K562 treated with DMSO at 1 percent for 12 hours (cell line): ENCODE measurements around the gene KLHDC9. TPM values are rescaled to one million over a fixed set of nuclear protein-coding genes. Genes with fewer than 3 reads are reported as not detected.

Experiments
- total RNA-seq: library from RNA; unstranded; fragments of 300-600 nt; gene quantifications from 2 replicates; pipeline ENCODE4 v1.2.3, GENCODE V29; 2022; ENCODE audit not compliant: insufficient read depth

The KLHDC9 gene
- total RNA-seq = not detected in 2 replicates

GRCh38 chr1:161098210-161099068 is at the start of gene KLHDC9:
KLHDC9 (plus strand) TSS chr1:161098361; CDS start chr1:161098536, 175 bp downstream.

GRCh38 chr1:161069731-161070270 is 28.4 kb upstream of the KLHDC9 start, which contains the start of gene ARHGAP30:
ARHGAP30 (minus strand) TSS chr1:161069891; CDS start chr1:161069624, 267 bp downstream.

GRCh38 chr1:161089251-161089924 is 8.8 kb upstream of the KLHDC9 start, which contains the start of gene NECTIN4:
NECTIN4 (minus strand) TSS chr1:161089558; CDS start chr1:161089296, 262 bp downstream.

GRCh38 chr1:161117759-161118581 is 19.8 kb downstream of the KLHDC9 start, which contains the start of the genes NIT1 and PFDN2:
NIT1 (plus strand) TSS chr1:161118105; CDS start chr1:161118177, 72 bp downstream.
PFDN2 (minus strand) TSS chr1:161118037; CDS start chr1:161118026, 11 bp downstream.

GRCh38 chr1:161132410-161133219 is 34.5 kb downstream of the KLHDC9 start, which contains the start of gene DEDD:
DEDD (minus strand) TSS chr1:161132667; CDS start chr1:161124462, 8,205 bp downstream.

Other genes with a start within 250 kb of the KLHDC9 start
- not detected in 2 replicates for gene CD244, start 235.5 kb upstream of the KLHDC9 start, total RNA-seq
- not detected in 2 replicates for gene ITLN1, start 213.2 kb upstream of the KLHDC9 start, total RNA-seq
- gene ITLN2, start 143.6 kb upstream of the KLHDC9 start, total RNA-seq = not detected in 2 replicates
- gene F11R, start 77.2 kb upstream of the KLHDC9 start, total RNA-seq = 30.3 and 70.7 TPM in 2 replicates
- 2.0 TPM in 1 of 2 replicates, not detected in the other for gene TSTD1, start 59.4 kb upstream of the KLHDC9 start, total RNA-seq
- 60.5 and 62.8 TPM in 2 replicates for gene USF1, start 52.4 kb upstream of the KLHDC9 start, total RNA-seq
- not detected in 2 replicates for gene ARHGAP30, start 28.5 kb upstream of the KLHDC9 start, total RNA-seq
- not detected in 2 replicates for gene NECTIN4, start 8.8 kb upstream of the KLHDC9 start, total RNA-seq
- 159 and 181 TPM in 2 replicates for gene PFDN2, start 19.7 kb downstream of the KLHDC9 start, total RNA-seq
- 33.4 and 47.9 TPM in 2 replicates for gene NIT1, start 19.7 kb downstream of the KLHDC9 start, total RNA-seq
- 21.0 and 35.0 TPM in 2 replicates for gene DEDD, start 34.3 kb downstream of the KLHDC9 start, total RNA-seq
- gene UFC1, start 55.6 kb downstream of the KLHDC9 start, total RNA-seq = 87.4 and 100 TPM in 2 replicates
- gene USP21, start 61.1 kb downstream of the KLHDC9 start, total RNA-seq = 19.1 and 27.5 TPM in 2 replicates
- gene PPOX, start 68.1 kb downstream of the KLHDC9 start, total RNA-seq = 29.1 and 35.6 TPM in 2 replicates
- 64.7 and 86.5 TPM in 2 replicates for gene B4GALT3, start 79.1 kb downstream of the KLHDC9 start, total RNA-seq
- 1.3 and 1.7 TPM in 2 replicates for gene ADAMTS4, start 100.7 kb downstream of the KLHDC9 start, total RNA-seq
- gene NDUFS2, start 104.0 kb downstream of the KLHDC9 start, total RNA-seq = 91.5 and 101 TPM in 2 replicates
- 3.5 TPM in 1 of 2 replicates, not detected in the other for gene FCER1G, start 116.9 kb downstream of the KLHDC9 start, total RNA-seq
- not detected in 2 replicates for gene APOA2, start 125.3 kb downstream of the KLHDC9 start, total RNA-seq
- 15.8 and 16.9 TPM in 2 replicates for gene TOMM40L, start 127.7 kb downstream of the KLHDC9 start, total RNA-seq
- not detected in 2 replicates for gene NR1I3, start 139.8 kb downstream of the KLHDC9 start, total RNA-seq
- gene PCP4L1, start 160.4 kb downstream of the KLHDC9 start, total RNA-seq = not detected in 2 replicates
- 3.6 and 6.8 TPM in 2 replicates for gene MPZ, start 211.6 kb downstream of the KLHDC9 start, total RNA-seq
- 109 and 198 TPM in 2 replicates for gene SDHC, start 216.0 kb downstream of the KLHDC9 start, total RNA-seq